ENCODE measurements around the gene RNF125.
"Not testable (repeated sequence)": the region's sequence is repeated elsewhere in the genome, so short reads cannot be mapped to it uniquely, and the experiment has no call there.

The RNF125 gene

GRCh38 chr18:32026491-32027086, 8.0 kb downstream of the RNF125 start:
- no peak for DNase-seq

DNA sequence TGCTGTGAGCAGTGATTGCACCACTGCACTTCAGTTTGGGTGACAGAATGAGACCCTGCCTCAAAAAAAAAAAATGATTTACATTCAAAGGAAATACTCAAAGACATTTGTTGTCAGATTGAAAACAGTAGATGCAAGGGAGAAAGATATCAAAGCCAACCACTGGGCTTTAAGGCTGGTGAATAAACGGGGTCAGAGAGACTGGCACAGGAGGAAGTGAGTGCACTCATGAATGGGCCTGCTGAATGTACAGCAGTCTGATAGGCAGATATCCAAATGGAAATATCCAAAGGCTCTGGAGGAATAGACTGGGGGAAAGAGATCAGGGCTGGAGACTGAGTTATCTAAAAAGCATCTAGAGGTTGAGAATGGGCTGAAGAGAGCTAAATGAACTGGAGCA, 10.9 kb downstream of the RNF125 start:
- DNase-seq, result no peak

DNA sequence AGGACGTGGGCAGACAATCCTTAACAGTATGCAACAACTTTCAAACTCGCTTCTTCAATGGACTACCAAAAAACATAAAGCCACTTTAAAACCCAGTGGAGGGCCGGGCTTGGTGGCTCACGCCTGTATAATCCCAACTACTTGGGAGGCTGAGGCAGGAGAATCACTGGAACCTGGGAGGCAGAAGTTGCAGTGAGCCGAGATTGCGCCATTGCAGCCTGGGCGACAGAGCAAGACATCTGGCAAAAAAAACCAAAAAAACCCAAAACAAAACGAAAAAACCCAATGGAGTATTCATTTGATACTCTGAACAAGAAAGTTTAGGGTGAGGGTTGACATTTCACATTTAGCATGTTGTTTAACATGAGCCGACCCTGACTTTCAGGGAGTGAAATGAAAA, 14.0 kb downstream of the RNF125 start:
- no peak for DNase-seq

DNA sequence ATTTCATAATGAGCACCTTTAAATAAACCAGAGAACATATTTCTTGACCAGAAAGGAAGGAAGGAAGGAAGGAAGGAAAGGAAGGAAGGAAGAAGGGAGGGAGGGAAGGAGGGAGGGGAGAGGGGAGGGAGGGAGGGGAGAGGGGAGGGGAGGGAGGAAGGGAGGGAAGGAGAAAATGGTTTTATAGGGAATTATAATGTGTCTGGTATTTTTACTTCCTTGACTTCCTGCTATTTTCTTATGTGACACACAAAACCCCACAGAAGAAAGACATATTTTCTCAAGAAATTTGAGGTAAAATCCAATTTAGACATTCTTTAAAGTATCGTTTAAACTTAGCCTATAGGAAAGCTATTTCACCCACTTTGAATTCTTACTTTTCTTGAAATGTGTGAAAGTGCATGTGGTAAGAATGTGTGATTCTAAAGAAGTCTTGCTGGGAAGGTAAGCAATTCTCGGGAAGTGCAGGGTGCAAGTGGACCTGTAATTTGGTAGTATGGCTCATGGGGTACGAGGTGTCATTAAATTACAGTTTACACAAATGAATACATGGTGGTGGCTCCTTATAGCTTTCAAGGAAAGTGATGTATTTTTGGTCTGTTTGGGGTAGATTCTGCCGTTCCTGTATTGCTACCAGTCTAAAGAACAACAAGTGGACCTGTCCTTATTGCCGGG, 18.0 kb downstream of the RNF125 start:
- DNase-seq, result no peak

- DNase-seq, result no peak
Observed at GRCh38 chr18:32037616-32038015, 19.0 kb downstream of the RNF125 start.

DNA sequence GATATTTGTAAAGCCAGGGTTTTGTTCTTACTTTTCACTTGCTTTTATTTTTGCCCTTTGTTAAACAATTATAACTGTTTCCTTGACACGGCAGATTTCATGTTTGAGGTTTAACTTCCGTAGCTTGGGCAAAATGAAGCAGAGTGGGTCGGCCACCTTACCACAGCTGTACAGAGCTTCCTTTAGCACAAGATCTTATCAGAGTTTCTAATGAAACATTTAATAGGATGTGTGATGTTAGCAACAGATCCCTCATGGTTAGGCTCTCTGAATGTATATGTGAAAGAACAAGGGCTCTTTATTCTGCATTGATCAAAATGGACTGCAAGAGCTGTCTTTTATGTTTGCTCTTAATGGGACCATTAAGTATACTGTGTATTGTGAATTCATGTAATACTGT, 22.3 kb downstream of the RNF125 start:
- no peak for DNase-seq

DNA sequence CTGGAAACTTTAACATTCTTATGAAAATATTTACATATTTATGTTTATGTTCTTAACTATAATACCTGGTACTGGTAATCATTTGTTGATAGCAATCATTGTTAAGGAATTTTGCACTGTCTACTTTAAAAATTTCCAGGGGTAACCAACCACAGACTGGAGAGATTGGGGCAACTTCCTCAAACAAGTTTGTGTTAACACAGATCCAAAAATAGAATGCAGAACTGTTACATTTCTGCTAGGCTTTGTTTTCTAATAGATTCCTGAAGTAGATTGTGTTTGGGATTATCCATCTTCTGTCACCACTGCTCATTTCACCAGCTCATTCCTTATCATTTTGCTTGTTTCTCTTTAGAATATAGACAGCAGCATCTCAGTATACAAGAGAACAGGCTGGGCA, 23.7 kb downstream of the RNF125 start:
- peak; percentile 64 for DNase-seq

DNA sequence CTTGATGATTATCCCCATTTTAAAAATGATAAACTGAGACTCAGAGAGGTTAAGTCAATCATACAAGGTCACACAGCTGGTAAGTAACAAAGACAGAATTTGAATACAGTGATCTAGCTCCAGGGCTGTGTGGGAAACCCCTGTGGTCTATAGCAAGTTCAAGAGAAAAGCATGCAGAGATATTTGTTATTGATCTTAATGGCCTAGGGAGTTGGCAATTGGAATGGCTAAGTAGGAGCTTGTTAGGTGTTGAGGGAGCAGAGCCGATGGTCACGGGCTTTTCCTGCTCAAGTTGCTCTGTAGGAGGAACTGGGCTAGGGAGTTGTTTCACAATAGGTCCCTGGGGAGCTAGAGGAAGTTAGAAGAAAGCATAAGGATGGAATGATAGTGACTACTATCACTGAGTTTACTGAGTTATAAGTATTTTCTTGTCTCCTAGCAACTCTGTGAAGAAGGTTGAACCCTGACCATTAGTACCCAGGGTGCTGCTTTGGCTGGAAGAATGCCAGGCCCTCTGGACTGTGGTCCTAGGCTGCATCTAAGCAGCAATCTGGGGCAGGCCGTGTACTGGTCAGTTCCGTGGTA, 30.0 kb downstream of the RNF125 start:
- DNase-seq, result peak; percentile 78

DNA sequence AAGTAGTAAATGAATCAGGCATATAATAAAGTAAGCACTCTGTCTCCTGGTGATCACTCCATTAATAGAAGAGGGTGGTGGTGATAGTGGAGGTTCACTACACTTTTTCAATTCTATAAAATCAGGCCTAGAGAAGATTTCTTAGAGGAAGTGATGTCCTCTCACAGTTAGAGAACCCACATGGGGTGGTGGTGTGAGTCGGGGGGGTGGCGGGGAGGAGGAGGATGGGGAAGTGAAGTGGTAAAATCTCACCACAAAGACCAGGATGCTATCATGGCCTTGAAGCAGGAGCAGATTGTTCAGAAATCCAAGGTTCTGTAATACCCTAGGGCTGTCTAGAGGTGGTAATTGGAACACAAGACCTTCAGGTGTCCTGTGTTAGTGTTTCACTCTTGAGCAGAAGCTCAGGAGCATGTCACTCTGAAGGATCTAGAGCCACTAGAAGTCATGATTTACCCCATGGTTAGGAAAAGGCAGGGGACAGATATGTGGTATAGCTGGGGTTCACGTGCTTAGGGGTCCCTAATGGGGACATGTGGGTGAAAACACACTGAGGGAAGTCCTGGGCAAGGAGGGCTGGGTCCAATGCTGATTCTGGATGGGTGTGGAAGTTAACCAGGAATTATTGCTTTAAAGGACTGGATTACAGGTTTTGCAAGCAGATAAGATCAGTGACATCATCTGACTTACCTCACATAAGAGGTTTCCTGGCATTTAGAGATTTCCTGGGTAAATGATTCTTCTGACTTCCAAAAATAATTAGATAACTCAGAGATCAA, 31.0 kb downstream of the RNF125 start:
- DNase-seq, result peak; percentile 61

- DNase-seq, result no peak
Observed at GRCh38 chr18:32056613-32057358, 38.2 kb downstream of the RNF125 start.

- no peak for DNase-seq
Observed at GRCh38 chr18:32057624-32058165, 39.1 kb downstream of the RNF125 start.

DNA sequence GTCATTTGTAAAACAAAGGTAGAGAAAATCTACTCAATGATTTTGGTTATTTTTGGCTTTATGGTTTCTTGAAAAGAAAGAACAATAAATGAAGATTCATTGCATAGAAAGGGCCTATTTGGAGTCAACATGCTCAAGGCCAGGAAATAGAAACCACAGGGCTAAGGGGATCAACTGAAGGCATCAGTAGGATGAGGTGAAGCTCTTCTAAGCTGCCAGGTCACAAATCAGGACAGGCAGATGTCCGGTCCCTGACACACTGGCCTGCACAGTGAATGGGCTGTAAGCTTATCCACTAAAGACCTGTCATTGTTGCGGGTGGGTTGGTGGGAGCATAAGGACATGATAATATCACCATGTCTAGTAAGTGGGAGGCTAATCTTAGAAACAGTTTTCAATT, 41.4 kb downstream of the RNF125 start:
- DNase-seq, result no peak

DNA sequence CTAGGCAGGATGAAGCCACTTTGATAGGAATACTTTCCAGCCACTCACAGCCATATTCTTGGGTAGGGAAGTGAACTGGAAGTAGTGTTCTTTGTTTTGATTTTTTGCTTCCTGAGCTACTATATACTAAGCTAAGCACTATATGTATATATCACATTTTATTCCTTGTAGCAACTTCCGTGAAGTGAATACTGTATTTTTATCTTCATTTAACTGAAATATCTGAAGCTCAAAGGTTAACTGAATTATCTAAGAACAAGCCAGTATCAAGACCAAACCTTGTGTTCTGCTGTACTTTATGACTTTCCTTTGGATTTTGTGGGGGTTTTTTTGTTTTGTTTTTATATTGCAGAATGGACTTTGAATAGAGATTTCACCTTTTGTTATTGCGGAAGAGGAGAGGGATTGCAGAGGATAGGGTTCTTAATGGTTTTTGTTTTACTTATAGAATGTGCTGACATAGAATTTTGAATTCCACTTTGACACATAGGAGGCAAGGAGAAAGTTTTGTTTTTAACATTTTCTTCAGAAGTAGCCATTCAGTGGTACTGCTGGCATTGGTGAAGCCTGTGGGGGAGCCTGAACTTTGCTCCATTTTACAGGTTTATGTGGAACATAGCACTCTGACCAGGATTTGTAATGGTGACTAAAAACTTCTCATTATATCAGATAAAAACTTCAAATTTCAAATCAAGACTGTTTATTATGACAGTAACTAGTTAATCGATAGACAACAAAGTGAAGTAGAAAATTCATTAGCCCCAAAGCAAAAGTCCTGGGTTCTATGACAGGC, 48.9 kb downstream of the RNF125 start:
- DNase-seq, result no peak

- peak; percentile 41 for DNase-seq
Observed at GRCh38 chr18:32072321-32072720, 53.7 kb downstream of the RNF125 start.

DNA sequence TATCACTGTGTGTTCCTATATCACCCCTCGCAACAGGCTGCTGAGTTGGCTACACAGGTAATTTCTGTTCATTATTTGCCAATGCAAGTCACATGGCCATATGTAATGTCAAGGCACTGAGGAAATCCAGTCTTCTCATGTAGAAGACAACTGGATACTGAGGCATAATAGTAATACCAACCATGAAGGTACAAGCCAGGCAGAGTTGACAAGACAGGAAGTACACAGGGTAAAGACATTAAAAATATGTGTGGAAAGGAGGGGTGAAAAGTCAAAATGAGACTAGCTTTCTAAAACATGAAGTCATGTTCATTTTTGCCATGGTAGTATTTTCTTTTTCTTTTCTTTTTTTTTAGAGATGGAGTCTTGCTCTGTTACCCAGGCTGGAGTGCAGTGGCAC, 55.6 kb downstream of the RNF125 start:
- no peak for DNase-seq

GRCh38 chr18:32078845-32079244, 60.2 kb downstream of the RNF125 start:
- no peak for DNase-seq

GRCh38 chr18:32081881-32082280, 63.3 kb downstream of the RNF125 start:
- DNase-seq, result no peak

- no peak for DNase-seq
Observed at GRCh38 chr18:32083781-32084180, 65.2 kb downstream of the RNF125 start.

DNA sequence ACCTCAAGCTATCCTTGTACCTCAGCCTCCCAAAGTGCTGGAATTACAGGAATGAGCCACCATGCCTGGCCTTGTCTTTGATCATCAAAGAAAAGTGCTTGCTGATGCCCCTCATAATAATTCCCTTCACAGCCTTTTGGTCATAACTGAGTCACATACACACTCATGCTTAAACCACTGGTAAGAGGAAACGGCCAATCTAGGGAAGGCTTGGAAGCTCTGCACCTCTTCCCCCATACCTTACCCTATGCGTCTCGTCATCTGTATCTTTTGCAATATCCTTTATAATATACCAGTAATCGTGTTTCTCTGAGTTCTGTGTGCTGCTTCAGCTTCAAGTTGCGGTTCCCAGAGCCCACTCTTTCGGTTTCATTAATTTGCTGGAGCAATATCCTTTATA, 68.3 kb downstream of the RNF125 start:
- DNase-seq, result peak; percentile 93

DNA sequence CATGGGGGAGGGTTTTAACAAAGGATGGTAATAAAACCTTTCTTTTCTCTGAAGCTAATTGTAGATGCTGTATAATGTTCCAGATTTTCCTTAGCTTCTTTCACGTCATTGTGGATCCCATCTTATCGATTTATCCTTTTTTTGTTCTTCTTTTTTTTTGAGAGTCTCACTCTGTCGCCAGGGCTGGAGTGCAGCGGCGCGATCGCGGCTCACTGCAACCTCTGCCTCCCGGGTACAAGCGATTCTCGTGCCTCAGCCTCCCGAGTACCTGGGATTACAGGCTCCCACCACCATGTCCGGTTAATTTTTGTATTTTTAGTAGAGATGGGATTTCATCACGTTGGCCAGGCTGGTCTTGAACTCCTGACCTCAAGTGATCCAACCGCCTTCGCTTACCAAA, 72.2 kb downstream of the RNF125 start:
- DNase-seq, result not testable (repeated sequence)

- DNase-seq, result no peak
Observed at GRCh38 chr18:32091325-32091723, 72.7 kb downstream of the RNF125 start.

Measured in suppressor macrophage treated with lipopolysaccharide for 4 hours (primary cell).